Neural progenitor cell (in vitro differentiated cells): Measurements from ENCODE around the gene GJA3. TPM values are rescaled to one million over a fixed set of nuclear protein-coding genes. Genes with fewer than 3 reads are reported as not detected.

Experiments
- DNase-seq: peaks from one replicate; pipeline ENCODE4 v3.0.0-alpha.2; 2016; ENCODE audit warnings: low spot score
- H2AFZ ChIP-seq: fragments of 200-600 bp; sonication (generic); replicated peaks from 2 replicates; pipeline ENCODE4 v1.6.1; 2016; ENCODE audit warnings: antibody characterized with exemption
- H3F3A ChIP-seq: fragments of 200-600 bp; sonication (generic); 2 replicates; pipeline ENCODE4 v1.6.1; 2016; ENCODE audit warnings: antibody characterized with exemption, low read depth
- H3K27ac ChIP-seq: fragments of 200-600 bp; sonication (generic); 2 replicates; pipeline ENCODE4 v1.5.1; 2016; ENCODE audit warnings: mild to moderate bottlenecking
- H3K27me3 ChIP-seq: fragments of 200-600 bp; sonication (generic); 2 replicates; pipeline ENCODE4 v1.6.1; 2016; ENCODE audit warnings: mild to moderate bottlenecking, moderate library complexity
- H3K36me3 ChIP-seq: fragments of 200-600 bp; sonication (generic); 2 replicates; pipeline ENCODE4 v1.5.1; 2016
- H3K4me1 ChIP-seq: fragments of 200-600 bp; sonication (generic); 2 replicates; pipeline ENCODE4 v1.6.1; 2016; ENCODE audit warnings: mixed run types
- H3K4me2 ChIP-seq: fragments of 200-600 bp; sonication (generic); 2 replicates; pipeline ENCODE4 v1.6.1; 2016
- H3K4me3 ChIP-seq: fragments of 200-600 bp; sonication (generic); 2 replicates; pipeline ENCODE4 v1.5.1; 2016
- H3K79me2 ChIP-seq: fragments of 200-600 bp; sonication (generic); 2 replicates; pipeline ENCODE4 v1.6.1; 2016; ENCODE audit warnings: low read depth
- H3K9ac ChIP-seq: fragments of 200-600 bp; sonication (generic); 2 replicates; pipeline ENCODE4 v1.6.1; 2016
- H3K9me3 ChIP-seq: fragments of 200-600 bp; sonication (generic); 2 replicates; pipeline ENCODE4 v1.5.1; 2016; ENCODE audit warnings: low read depth
- H4K20me1 ChIP-seq: fragments of 200-600 bp; sonication (generic); 2 replicates; pipeline ENCODE4 v1.6.1; 2016; ENCODE audit warnings: low read depth
- H3K27ac Mint-ChIP-seq: 3 replicates; pipeline ENCODE4 v1.8.0; 2021; ENCODE audit warnings: mixed read lengths
- H3K27me3 Mint-ChIP-seq: 2 replicates; pipeline ENCODE4 v1.8.0; 2022; ENCODE audit warnings: low read depth, mild to moderate bottlenecking, inconsistent platforms, moderate library complexity, mixed read lengths; ENCODE audit not compliant: insufficient read depth
- H3K36me3 Mint-ChIP-seq: 3 replicates; pipeline ENCODE4 v1.8.0; 2021; ENCODE audit warnings: mixed read lengths
- H3K4me1 Mint-ChIP-seq: 3 replicates; pipeline ENCODE4 v1.8.0; 2021; ENCODE audit warnings: mixed read lengths
- H3K4me3 Mint-ChIP-seq: 3 replicates; pipeline ENCODE4 v1.8.0; 2021; ENCODE audit warnings: mild to moderate bottlenecking, moderate library complexity, mixed read lengths
- H3K9me3 Mint-ChIP-seq: 3 replicates; pipeline ENCODE4 v1.8.0; 2020; ENCODE audit warnings: mixed read lengths
- CTCF ChIP-seq: fragments of 200-600 bp; sonication (generic); IDR thresholded peaks from 2 replicates; pipeline ENCODE4 v1.5.1; 2017; ENCODE audit warnings: antibody characterized with exemption, mild to moderate bottlenecking
- EZH2 ChIP-seq: fragments of 200-600 bp; sonication (generic); IDR thresholded peaks from 2 replicates; pipeline ENCODE4 v1.6.1; 2017; ENCODE audit warnings: antibody characterized with exemption, mild to moderate bottlenecking, moderate library complexity
- EZH2phosphoT487 ChIP-seq: fragments of 200-600 bp; sonication (generic); IDR thresholded peaks from 2 replicates; pipeline ENCODE4 v1.6.1; 2017; ENCODE audit warnings: antibody characterized with exemption
- total RNA-seq: library from RNA; depleted of rRNA; stranded (reverse); fragments of >200 nt; gene quantifications from 2 replicates; pipeline ENCODE4 v1.2.3, GENCODE V29; 2015; ENCODE audit warnings: low replicate concordance

GJA3 gene
- total RNA-seq, 1 donor from 2014 or later, result 0.17 TPM

GRCh38 chr13:20177049-20177831, 16.4 kb upstream of the GJA3 start:
- Histone ChIP-seq H3K4me1 (no peaks in the 10 kb centered on the region), H3K27ac (no peak overlapping the region), H3K27me3 (no peaks in the 10 kb centered on the region), H3K4me2 (no peak overlapping the region), H3F3A (no peaks in the 10 kb centered on the region), H3K9ac (no peak overlapping the region), H3K9me3 (no peaks in the 10 kb centered on the region), H2AFZ (no peak overlapping the region), H4K20me1 (no peaks in the 10 kb centered on the region), H3K4me3 (no peak overlapping the region), H3K36me3 (no peaks in the 10 kb centered on the region), H3K79me2 (no peaks in the 10 kb centered on the region)
- H3K4me3 Mint-ChIP-seq, result no peak overlapping the region
- no peak for DNase-seq
- TF ChIP-seq EZH2phosphoT487 (no peak), EZH2 (no peak), CTCF (no peak)
- H3K27me3 Mint-ChIP-seq, result peaks cover 16% of the 10 kb centered on the region
- H3K27ac Mint-ChIP-seq, result no peak overlapping the region
- peaks cover 31% of the 10 kb centered on the region for H3K4me1 Mint-ChIP-seq
- H3K9me3 Mint-ChIP-seq, result no peaks in the 10 kb centered on the region
- H3K36me3 Mint-ChIP-seq, result no peaks in the 10 kb centered on the region

GRCh38 chr13:20175907-20176652, 15.2 kb upstream of the GJA3 start:
- Histone ChIP-seq H3K9ac (no peak overlapping the region), H3K27me3 (no peaks in the 10 kb centered on the region), H3K4me1 (peaks cover 3% of the 10 kb centered on the region), H3K27ac (no peak overlapping the region), H3K4me3 (no peak overlapping the region), H3K9me3 (no peaks in the 10 kb centered on the region), H3K79me2 (no peaks in the 10 kb centered on the region), H3K36me3 (no peaks in the 10 kb centered on the region), H3F3A (no peaks in the 10 kb centered on the region), H4K20me1 (no peaks in the 10 kb centered on the region), H2AFZ (no peak overlapping the region), H3K4me2 (no peak overlapping the region)
- Mint-ChIP-seq H3K4me1 (peaks cover 34% of the 10 kb centered on the region), H3K9me3 (no peaks in the 10 kb centered on the region), H3K36me3 (no peaks in the 10 kb centered on the region), H3K4me3 (no peak overlapping the region), H3K27ac (peak overlapping the region; percentile 21), H3K27me3 (peaks cover 16% of the 10 kb centered on the region)
- DNase-seq, result no peak
- TF ChIP-seq CTCF, result no peak
- no peak for TF ChIP-seq EZH2phosphoT487
- no peak for TF ChIP-seq EZH2

GRCh38 chr13:20175406-20175794, 14.5 kb upstream of the GJA3 start:
- Histone ChIP-seq H3K27ac (no peak overlapping the region), H3K4me3 (no peak overlapping the region), H3K27me3 (no peaks in the 10 kb centered on the region), H2AFZ (no peak overlapping the region), H3K79me2 (no peaks in the 10 kb centered on the region), H3K36me3 (no peaks in the 10 kb centered on the region), H3K9me3 (no peaks in the 10 kb centered on the region), H3K9ac (no peak overlapping the region), H4K20me1 (no peaks in the 10 kb centered on the region), H3F3A (no peaks in the 10 kb centered on the region), H3K4me2 (no peak overlapping the region), H3K4me1 (peaks cover 8% of the 10 kb centered on the region)
- DNase-seq, result no peak
- Mint-ChIP-seq H3K4me1 (peaks cover 37% of the 10 kb centered on the region), H3K4me3 (no peak overlapping the region), H3K27me3 (peaks cover 16% of the 10 kb centered on the region), H3K27ac (no peak overlapping the region), H3K36me3 (no peaks in the 10 kb centered on the region), H3K9me3 (no peaks in the 10 kb centered on the region)
- TF ChIP-seq EZH2phosphoT487 (no peak), CTCF (no peak), EZH2 (no peak)
